A673 (cell line): ENCODE results near the gene PLSCR1. TPM values are rescaled to one million over a fixed set of nuclear protein-coding genes. Genes with fewer than 3 reads are reported as not detected.
"Not testable (repeated sequence)": the region's sequence is repeated elsewhere in the genome, so short reads cannot be mapped to it uniquely, and the experiment has no call there.

Source experiments
- BruUV-seq: library from RNA; stranded (reverse); fragments of 400-500 nt; replicated peaks from 2 replicates; lab custom pipeline; 2021; lab: Mats Ljungman, UMichigan
- CTCF ChIA-PET: fragments of 300-600 bp; sonication (Branson Sonifier 250); formaldehyde crosslinking; loops from one replicate; lab custom pipeline; 2022; ENCODE audit warnings: antibody characterized with exemption; lab: Charles Lee
- POLR2A ChIA-PET: fragments of 300-600 bp; sonication (Branson Sonifier 250); formaldehyde crosslinking; loops from one replicate; lab custom pipeline; 2022; ENCODE audit warnings: antibody characterized with exemption; ENCODE audit not compliant: low non-redundant PET; lab: Charles Lee
- DNase-seq: peaks from one replicate; pipeline ENCODE4 v3.0.0-alpha.2; 2015; ENCODE audit warnings: low spot score
- H3K27ac ChIP-seq: fragments of 200-600 bp; sonication (generic); 2 replicates; pipeline ENCODE4 v1.5.1; 2016; ENCODE audit warnings: mixed run types, low read depth, mild to moderate bottlenecking, mixed read lengths, antibody characterized with exemption, low read length; ENCODE audit not compliant: poor library complexity, severe bottlenecking
- H3K27me3 ChIP-seq: fragments of 200-600 bp; sonication (generic); replicated peaks from 2 replicates; pipeline ENCODE4 v1.6.1; 2017; ENCODE audit warnings: mixed run types, low read depth, mild to moderate bottlenecking, mixed read lengths, antibody characterized with exemption, low read length; ENCODE audit not compliant: insufficient read depth, poor library complexity
- H3K36me3 ChIP-seq: fragments of 200-600 bp; sonication (generic); 2 replicates; pipeline ENCODE4 v1.6.1; 2016; ENCODE audit warnings: mixed run types, mild to moderate bottlenecking, mixed read lengths, antibody characterized with exemption, low read length; ENCODE audit not compliant: insufficient read depth, poor library complexity, severe bottlenecking
- H3K4me1 ChIP-seq: fragments of 200-600 bp; sonication (generic); 2 replicates; pipeline ENCODE4 v1.6.1; 2017; ENCODE audit warnings: mixed run types, mild to moderate bottlenecking, mixed read lengths, antibody characterized with exemption, low read length; ENCODE audit not compliant: insufficient read depth, poor library complexity, severe bottlenecking
- H3K4me3 ChIP-seq: fragments of 200-600 bp; sonication (generic); 2 replicates; pipeline ENCODE4 v1.5.1; 2016; ENCODE audit warnings: low read depth, mixed run types, mild to moderate bottlenecking, mixed read lengths, low read length; ENCODE audit not compliant: poor library complexity, severe bottlenecking
- H3K9me3 ChIP-seq: fragments of 200-600 bp; sonication (generic); 2 replicates; pipeline ENCODE4 v1.6.1; 2016; ENCODE audit warnings: mixed run types, low read depth, mild to moderate bottlenecking, mixed read lengths, antibody characterized with exemption, low read length; ENCODE audit not compliant: poor library complexity, severe bottlenecking
- EZH2 ChIP-seq: fragments of 200-600 bp; sonication (generic); IDR thresholded peaks from 2 replicates; pipeline ENCODE4 v1.6.1; 2017; ENCODE audit warnings: borderline replicate concordance, low read depth, mild to moderate bottlenecking, mixed read lengths, antibody characterized with exemption, low read length; ENCODE audit not compliant: poor library complexity, severe bottlenecking
- intact Hi-C: fragments of 100-400 bp; cut with micrococcal nuclease; formaldehyde crosslinking; loops from one replicate; pipeline ENCODE4 v1.10.0; 2022; ENCODE audit not compliant: unreplicated experiment
- total RNA-seq: library from RNA; stranded (reverse); gene quantifications from 2 replicates; pipeline ENCODE4 v1.2.3, GENCODE V29; 2021
- TF ChIP-seq, protein P1 (sequence below): fragments of 300-800, 200-600 bp; sonication (generic); conservative IDR thresholded peaks from 2 replicates; pipeline ENCODE4 v1.5.1; 2017; ENCODE audit warnings: low read depth, mild to moderate bottlenecking, antibody characterized with exemption, low read length, moderate library complexity, mixed read lengths

The PLSCR1 gene
- total RNA-seq, 1 experiment from 2014 or later, result 49.3 TPM

DNA sequence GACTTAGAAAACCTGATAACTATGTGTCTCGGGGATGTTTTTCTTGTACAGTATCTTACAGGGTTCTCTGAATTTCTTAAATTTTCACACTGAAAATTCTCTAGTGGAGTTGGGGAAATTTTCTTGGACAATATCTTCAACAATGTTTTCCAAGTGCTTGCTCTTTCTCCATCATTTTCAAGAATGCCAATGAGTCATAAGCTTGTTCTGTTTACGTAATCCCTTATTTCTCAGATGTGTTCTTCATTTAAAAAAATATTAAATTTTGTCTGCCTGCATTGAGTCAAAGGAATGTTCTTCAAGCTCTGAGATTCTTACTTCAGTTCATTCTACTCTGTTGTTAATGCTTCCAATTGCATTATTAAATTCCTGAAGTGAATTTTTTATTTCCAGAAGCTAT, 53.1 kb downstream of the PLSCR1 start:
- Histone ChIP-seq H3K4me3 (no peak overlapping the region), H3K4me1 (peaks cover 13% of the 10 kb centered on the region), H3K36me3 (no peaks in the 10 kb centered on the region), H3K27me3 (no peaks in the 10 kb centered on the region), H3K27ac (no peak overlapping the region), H3K9me3 (no peaks in the 10 kb centered on the region)
- DNase-seq, result no peak
- ChIA-PET CTCF (no interaction called here), POLR2A (no interaction called here)
- intact Hi-C loops, result no loop called here
- no TSS peak for BruUV-seq
- no peak for TF ChIP-seq EZH2
- TF ChIP-seq, protein P1, sequence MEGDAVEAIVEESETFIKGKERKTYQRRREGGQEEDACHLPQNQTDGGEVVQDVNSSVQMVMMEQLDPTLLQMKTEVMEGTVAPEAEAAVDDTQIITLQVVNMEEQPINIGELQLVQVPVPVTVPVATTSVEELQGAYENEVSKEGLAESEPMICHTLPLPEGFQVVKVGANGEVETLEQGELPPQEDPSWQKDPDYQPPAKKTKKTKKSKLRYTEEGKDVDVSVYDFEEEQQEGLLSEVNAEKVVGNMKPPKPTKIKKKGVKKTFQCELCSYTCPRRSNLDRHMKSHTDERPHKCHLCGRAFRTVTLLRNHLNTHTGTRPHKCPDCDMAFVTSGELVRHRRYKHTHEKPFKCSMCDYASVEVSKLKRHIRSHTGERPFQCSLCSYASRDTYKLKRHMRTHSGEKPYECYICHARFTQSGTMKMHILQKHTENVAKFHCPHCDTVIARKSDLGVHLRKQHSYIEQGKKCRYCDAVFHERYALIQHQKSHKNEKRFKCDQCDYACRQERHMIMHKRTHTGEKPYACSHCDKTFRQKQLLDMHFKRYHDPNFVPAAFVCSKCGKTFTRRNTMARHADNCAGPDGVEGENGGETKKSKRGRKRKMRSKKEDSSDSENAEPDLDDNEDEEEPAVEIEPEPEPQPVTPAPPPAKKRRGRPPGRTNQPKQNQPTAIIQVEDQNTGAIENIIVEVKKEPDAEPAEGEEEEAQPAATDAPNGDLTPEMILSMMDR, result no peak

DNA sequence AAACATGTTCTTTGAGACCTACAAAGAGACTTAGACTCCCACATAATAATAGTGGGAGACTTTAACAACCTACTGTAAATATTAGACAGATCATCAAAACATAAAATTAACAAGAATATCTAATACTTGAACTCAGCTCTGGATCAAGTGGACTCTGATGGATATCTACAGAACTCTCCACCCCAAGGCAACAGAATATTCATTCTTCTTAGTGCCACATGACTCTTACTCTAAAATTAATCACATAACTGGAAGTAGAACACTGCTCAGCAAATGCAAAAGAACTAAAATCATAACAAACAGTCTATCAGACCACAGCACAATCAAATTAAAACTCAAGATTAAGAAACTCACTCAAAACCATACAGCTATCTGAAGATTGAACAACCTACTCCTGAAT, 59.1 kb downstream of the PLSCR1 start:
- intact Hi-C loops, result no loop called here

DNA sequence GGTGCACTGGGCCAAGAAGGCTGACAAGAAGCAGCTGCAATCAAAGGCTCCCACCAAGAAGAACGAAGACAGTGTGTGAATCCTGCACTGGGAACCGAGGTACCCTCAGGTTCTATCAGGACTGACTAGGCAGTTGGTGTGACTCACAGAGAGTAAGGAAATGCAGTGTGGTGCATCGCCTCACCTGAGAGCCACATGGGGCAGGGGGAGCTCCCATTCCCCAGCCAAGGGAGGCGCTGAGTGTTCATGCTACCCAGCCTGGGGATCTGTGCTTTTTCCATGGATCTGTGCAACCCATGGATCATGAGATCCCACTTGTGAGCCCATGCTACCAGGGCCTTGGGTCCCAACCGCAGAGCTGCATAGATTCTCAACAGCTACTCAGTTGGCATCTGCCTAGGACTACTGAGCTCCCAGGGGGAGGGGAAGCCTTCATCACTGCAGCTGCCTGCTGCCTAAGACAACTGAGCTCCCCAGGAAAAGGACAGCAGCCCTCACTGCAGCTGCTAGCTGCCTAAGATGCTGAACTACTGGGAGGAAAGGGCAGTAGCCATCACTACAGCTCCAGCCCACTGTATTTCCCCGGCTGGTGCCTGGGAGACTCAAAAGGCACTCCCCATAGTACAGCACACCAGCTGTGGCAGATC, 68.2 kb downstream of the PLSCR1 start:
- Histone ChIP-seq H3K27me3 (no peaks in the 10 kb centered on the region), H3K36me3 (no peaks in the 10 kb centered on the region), H3K4me1 (no peaks in the 10 kb centered on the region), H3K9me3 (no peaks in the 10 kb centered on the region), H3K4me3 (no peak overlapping the region), H3K27ac (no peak overlapping the region)
- CTCF ChIA-PET, result no interaction called here
- no peak for DNase-seq
- no TSS peak for BruUV-seq
- TF ChIP-seq, protein P1, result no peak
- no peak for TF ChIP-seq EZH2
- intact Hi-C loops, result no loop called here
- POLR2A ChIA-PET, result no interaction called here

More for the DNA sequence above, 59.1 kb downstream of the PLSCR1 start:
- H3K9me3 ChIP-seq, result no peaks in the 10 kb centered on the region
- no peaks in the 10 kb centered on the region for H3K27me3 ChIP-seq
- BruUV-seq, result no TSS peak
- no peak overlapping the region for H3K27ac ChIP-seq
- no peak overlapping the region for H3K4me3 ChIP-seq
- ChIA-PET CTCF (no interaction called here), POLR2A (no interaction called here)
- H3K4me1 ChIP-seq, result no peaks in the 10 kb centered on the region
- no peaks in the 10 kb centered on the region for H3K36me3 ChIP-seq
- DNase-seq, result no peak
- TF ChIP-seq, protein P1, result no peak
- no peak for TF ChIP-seq EZH2

DNA sequence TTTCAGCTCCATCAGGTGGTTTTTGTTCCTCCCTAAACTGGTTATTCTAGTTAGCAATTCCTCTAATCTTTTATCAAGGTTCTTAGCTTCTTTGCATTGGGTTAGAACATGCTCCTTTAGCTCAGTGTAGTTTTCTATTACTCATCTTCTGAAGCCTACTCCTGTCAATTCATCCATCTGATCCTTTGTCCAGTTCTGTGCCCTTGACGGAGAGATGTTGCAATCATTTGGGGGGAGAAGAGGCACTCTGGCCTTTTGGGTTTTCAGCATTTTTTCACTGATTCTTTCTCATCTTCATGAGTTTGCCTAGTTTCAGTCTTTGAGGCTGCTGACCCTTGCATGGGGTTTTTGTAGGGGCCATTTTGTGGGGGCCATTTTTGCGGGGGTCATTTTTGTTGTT, 69.4 kb downstream of the PLSCR1 start:
- intact Hi-C loops, H3K27me3 ChIP-seq, H3K36me3 ChIP-seq, DNase-seq, CTCF ChIA-PET, H3K4me3 ChIP-seq, POLR2A ChIA-PET, H3K9me3 ChIP-seq, BruUV-seq, H3K4me1 ChIP-seq, H3K27ac ChIP-seq: not testable (repeated sequence)
